Stimulated activated CD8-positive, alpha-beta memory T cell treated with anti-CD3 and anti-CD28 coated beads, Interleukin-12 subunit alpha, Interleukin-12 subunit beta, amount 100 ng/mL, for 1 hour (primary cell): ENCODE data around the gene POLE.

ENCODE experiments used
- DNase-seq: peaks from one replicate; pipeline ENCODE4 v3.0.0-alpha.2; 2020; ENCODE audit warnings: low read depth

Gene POLE, protein sequence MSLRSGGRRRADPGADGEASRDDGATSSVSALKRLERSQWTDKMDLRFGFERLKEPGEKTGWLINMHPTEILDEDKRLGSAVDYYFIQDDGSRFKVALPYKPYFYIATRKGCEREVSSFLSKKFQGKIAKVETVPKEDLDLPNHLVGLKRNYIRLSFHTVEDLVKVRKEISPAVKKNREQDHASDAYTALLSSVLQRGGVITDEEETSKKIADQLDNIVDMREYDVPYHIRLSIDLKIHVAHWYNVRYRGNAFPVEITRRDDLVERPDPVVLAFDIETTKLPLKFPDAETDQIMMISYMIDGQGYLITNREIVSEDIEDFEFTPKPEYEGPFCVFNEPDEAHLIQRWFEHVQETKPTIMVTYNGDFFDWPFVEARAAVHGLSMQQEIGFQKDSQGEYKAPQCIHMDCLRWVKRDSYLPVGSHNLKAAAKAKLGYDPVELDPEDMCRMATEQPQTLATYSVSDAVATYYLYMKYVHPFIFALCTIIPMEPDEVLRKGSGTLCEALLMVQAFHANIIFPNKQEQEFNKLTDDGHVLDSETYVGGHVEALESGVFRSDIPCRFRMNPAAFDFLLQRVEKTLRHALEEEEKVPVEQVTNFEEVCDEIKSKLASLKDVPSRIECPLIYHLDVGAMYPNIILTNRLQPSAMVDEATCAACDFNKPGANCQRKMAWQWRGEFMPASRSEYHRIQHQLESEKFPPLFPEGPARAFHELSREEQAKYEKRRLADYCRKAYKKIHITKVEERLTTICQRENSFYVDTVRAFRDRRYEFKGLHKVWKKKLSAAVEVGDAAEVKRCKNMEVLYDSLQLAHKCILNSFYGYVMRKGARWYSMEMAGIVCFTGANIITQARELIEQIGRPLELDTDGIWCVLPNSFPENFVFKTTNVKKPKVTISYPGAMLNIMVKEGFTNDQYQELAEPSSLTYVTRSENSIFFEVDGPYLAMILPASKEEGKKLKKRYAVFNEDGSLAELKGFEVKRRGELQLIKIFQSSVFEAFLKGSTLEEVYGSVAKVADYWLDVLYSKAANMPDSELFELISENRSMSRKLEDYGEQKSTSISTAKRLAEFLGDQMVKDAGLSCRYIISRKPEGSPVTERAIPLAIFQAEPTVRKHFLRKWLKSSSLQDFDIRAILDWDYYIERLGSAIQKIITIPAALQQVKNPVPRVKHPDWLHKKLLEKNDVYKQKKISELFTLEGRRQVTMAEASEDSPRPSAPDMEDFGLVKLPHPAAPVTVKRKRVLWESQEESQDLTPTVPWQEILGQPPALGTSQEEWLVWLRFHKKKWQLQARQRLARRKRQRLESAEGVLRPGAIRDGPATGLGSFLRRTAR (N-terminal part only)

DNA sequence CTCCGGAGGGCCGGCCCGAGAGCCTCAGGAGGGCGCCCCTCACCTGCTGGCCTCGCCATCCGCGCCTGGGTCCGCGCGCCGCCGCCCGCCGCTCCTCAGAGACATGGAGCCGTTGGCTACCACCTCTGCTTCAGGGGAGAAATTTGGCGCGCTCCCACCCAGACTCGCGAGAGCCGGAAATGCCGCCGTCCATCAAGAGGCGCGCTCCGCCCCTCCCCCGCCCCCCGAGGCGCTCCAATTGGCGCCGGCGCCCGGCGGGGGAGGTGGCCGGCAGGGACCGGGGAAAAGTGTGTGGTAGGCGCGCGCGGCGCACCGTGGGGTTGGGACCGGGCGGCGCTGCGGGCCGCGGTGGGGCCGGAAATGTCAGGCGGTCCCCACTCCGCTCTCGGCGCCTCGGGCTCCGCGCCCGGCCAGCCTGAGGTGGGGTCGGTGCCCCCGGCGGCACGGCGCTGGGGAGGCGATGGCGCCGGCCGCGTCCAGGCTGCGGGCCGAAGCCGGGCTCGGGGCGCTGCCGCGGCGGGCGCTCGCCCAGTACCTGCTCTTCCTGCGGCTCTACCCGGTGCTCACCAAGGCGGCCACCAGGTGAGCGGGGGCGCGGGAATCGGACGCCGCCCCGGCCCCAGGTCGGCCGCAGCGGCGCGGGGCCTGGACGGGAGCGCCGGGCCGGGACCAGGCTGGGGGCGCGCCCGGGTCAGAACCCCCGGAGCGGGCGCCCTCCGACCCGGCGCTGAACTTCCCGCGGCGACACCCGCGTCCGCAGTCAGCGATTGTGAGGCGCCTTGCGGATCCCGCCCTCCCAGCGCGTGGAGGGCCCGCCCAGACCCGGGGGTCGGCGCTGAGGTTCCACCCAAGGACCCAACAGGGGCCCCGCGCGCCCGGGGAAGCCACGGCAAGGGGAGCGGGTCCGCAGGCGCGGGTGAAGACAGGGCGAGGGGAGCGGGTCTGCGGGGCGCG, at the start of gene POLE, which contains the start of gene PXMP2:
Gene POLE (minus strand): TSS at position 132 of the 954 bp plus-strand sequence. CDS start 27 bp downstream, at position 105.
Gene PXMP2 (plus strand): TSS at position 377 of the 954 bp plus-strand sequence. CDS start 84 bp downstream, at position 461.
- DNase-seq, result peak; percentile 89

DNA sequence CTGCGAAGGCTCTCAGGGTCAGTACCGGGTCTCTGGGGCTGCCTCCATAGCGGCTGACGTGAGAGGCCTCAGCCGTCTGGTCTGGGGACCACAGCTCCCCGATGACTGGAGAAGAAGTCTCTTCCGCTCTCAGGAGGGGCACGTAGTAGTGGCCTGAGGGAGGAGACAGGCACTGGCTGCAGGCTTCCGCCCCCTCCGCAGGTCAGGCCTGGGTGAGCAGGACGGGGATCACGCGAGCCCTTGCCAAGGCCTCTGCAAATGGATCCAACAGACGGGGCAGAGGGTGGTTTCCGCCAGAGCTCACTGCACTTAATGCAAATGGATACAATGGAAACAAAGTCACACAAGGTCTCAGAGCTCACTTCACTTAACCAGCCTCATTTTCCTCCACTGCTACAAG, 49.8 kb upstream of the POLE start:
- no peak for DNase-seq

DNA sequence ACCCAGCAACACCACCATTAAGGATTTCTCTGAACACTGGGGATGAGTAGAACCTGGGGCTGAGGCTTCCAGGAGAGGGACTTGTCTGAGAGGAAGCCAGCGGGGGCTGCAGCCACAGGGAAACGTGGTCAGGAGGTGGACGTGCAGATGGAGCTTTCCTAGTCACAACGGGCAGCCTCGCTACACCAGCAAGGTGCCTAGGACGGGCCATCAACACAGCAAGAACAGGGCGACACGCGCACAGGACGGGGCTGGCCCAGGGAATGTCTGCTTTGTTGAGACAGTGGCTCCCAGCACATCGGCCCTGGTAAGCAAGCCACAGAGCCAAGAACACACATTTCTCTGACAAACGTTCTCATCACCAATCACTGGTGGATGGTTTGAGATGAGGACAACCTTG, 49.2 kb upstream of the POLE start:
- DNase-seq, result no peak

DNA sequence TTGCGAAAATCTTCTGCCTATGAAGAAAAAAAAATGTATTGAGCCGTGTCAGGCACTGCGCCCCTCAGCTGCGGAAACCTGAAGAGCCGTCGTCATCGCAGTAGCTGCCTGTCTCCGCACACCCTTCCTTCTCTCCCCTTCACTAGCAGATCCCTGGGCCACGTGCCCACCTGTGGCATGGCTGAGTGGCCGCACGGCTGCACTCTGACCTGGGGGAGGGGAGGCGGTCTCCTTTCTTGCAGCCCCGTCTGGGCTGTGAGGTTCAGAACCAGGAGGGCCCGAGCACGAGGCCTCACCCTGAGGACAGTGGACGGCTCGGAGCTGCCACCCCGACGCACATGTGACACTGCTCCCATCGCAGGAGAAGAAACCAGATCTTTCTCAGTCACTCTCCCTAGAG, 48.4 kb upstream of the POLE start:
- DNase-seq, result no peak

DNA sequence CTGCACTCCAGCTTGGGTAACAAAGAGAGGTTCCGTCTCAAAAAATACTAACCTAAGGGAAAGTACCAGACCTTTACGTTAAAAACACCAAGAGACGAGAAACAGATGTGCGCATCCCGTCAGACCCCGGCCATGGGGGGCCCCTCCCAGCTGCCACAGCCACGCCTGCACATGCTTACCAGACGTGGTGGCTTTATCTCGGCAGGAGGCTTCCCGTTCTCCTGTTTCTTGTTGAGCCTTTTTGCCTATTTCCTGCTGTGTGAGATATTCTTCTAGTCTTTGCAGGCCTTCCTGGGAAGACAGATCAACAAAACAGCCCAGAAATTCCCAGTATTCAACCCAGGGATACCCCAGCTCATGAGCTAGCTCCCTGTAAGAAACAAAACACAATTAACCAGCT, 47.1 kb upstream of the POLE start:
- no peak for DNase-seq

DNA sequence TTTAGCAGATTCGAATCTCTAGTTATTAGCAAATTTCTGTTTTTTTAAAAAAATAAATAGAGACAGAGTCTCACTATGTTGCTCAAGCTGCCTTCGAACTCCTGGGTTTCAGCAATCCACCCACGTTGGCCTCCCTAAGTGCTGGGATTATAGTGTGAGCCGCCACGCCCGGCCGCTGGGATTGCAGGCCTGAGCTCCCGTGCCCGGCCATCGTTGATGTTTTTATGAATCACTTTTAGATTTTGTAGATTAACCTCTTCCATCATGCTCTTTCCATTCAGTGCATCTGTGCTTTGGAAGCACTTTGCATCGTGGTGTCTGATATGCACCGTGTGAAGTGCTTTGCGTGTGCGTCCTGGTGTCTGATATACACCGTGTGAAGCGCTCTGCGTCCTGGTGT, 44.4 kb upstream of the POLE start:
- DNase-seq, result no peak

DNA sequence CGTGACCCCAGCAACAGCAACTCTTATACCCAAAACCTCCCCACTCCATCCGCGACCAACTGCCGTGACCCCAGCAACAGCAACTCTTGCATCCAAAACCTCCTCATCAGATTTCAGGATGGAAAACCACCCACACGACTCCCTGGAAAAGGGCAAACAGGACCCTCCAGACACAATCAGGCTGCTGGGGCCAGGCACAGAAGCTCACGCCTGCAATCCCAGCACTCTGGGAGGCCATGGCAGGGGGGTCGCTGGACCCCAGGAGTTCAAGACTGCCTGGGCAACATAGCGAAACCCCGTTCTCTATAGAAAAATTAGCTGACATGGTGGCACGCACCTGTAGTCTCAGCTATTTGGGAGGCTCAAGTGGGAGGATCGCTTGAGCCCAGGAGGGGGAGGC, 43.2 kb upstream of the POLE start:
- DNase-seq, result no peak

DNA sequence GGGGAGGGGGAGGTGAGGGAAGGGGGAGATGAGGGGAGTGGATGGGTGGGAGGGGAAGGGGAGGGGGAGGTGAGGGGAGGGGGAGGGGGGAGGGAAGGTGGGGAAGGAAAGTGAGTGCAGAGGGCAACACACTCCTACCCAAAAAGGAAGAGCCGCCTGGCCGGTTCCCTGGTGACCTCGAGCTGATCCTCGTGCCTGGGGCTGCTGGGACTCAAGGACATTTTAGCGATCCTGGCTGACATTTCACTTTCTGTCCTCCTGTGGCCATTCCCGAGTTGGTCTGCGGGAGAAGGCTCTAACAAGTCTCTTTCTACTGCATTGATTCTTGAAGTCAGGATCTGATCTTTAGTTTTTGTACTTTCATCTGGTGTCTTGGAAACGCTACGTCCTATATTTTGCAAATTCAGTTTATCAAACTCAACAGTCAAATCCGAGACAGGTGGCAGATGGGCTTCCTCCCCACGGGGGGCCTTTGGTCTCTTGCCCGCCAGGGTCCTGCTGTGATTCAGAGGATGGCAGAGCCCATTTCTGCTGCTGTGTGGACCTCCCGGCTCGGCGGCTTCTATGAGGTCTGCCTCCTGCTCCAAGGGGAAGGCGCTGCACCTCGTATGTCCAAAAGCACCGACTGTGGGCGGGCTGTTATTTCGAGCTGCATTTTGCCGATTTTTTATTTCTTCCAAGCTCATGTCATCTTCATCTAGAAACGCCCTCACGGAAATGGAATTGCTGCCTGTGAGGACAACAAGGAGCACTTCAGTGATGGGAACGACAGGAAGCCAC, 42.6 kb upstream of the POLE start:
- no peak for DNase-seq

DNA sequence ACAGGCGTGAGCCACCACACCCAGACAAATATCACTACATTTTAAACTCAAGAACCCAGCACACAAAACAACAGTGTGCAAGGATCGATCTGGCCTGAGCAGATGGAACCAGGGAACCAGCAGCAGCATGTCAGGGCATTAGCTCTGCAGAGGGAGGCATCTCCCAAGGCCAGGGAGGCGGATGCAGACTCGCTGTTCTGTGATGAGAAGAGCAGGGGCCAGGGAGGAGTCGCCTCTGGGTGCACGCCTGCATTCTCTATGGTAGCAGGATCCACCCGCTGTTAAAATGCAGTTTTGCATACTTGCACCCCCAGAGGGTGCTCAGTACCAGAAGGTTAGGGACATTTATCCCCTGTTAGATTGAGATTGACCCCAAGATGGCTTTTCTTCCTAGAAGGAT, 41.4 kb upstream of the POLE start:
- no peak for DNase-seq

DNA sequence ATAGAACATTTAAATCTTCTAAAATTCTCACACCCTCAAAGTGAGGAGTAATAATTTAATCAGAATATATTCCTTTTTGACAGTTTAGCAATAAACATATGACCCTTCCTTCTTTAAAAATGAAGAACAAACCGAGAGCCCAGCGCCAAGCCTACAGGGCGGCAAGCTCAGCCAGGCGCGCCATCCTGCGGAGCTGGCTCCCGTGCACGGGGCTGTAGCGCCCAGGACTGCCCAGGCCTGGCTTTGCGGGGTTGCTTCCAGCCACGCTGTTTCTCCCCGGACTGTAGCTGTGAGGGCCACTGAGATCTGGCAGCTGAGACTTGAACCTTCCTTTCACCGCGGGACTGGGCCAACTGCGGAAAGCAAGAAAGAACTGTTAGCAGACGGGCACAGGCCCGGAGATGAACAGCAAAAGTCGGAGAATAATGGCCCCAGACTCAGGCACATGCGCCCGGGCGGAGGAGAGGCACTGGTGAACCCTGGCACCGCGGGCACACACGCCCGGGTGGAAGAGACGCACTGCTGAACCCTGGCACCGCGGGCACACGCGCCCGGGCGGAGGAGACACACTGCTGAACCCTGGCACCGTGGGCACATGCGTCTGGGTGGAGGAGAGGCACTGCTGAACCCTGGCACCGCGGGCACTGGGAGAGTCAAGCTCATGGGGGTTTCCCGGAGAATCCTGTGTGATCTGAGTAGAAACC, 40.1 kb upstream of the POLE start:
- no peak for DNase-seq

DNA sequence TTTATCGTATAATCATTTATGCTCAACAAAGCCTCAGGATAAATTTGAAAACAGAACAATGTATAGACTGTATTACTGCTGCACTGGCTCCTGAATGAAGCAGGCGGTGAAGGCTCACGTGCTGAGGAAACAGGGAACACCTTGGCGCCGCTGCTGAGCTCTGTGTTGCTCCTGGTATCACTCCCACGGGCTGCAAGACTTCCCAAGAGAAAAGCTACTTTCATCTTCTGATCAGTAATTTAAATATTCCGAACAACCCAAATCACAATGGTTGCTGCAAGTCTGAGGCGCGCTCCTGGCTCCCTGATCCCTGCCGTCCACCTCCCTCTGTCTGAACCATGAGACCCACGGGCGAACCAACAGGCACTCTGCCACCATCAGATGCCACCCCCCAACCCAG, 39.2 kb upstream of the POLE start:
- no peak for DNase-seq

DNA sequence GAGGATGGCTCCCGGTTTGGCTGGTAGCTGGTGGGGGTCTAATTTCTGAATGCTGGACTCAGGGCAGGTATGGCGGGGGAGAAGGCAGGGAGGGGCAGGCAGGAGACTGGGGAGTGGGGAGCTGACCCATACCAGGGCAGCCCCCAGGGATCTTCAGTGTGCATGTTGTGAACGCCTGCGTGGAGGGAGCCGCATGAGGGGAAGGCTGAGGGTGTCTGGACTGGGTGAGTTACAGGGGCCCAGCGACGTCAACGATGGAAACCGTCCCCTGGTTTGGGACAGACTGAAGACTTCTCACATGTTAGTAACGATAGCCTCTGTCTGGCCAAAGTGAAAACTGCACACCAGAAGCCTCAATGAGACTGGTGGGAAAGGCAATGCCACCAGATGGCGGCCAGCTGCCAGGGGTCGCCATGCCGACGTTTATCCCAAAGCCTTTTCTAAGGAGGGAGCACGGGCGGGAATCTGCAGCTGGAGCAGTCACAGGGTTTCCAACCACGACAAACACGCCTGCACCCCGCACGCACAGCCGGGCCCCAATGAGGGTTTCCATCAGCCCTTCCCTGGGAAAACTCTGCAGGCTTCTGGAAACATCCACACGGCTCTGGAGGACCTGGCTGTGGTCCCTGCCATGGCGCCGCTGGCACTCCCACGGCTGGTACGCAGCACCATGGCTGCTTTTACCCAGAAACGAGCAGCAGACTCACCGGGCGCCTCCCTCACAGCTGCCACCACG, 37.5 kb upstream of the POLE start:
- no peak for DNase-seq

DNA sequence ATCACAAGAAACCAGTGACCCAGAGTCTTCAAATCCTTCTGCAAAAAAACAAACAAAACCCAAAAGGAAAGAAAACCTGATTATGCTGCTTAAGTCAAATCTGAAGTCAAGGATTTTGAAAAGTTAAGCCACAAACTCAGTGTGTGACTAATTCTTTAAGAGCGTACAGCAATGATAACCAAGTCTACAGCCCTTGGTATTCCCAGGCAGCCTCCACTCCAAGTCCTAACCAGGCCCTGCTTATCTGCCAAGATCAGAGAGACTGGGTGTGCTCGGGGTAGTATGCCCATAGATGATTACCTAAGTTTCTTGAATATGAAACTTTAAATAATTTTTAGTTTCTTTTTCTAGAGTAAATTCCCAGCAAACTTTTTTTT, 36.6 kb upstream of the POLE start:
- DNase-seq, result no peak

DNA sequence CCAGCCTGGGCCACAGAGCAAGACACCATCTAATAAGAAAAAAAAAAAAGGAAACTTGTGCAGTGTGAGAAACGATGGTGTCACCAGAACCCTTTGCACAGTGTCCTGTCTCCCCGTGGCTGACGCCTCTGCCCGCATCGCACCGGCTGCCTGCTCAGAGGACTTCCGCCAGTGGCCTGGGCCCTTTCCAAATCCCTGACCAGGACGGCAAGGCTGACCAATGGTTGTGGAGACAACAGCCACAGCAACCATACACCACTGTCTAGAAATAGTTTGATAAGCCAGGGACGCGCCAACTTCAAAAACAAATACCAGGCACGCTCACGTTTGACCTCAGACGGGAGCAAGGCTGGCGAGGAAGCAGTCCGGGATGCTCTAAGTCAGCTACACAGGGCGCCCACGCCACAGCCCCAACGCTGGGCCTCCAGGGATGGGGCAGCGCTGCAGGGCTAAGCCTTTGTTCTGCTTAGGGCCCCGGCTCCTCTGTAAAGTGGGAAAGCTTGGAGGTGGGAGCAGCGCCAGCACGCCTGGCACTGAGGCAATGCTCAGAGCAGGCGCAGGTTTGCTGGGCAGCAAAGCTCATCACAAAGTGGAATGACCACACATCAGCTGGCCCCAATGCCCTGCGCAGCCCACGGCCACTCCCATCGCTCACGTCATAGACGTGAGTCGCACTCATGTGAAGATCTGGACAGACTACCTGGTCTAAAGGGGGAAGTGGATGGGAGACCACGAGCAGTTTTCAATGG, 36.0 kb upstream of the POLE start:
- DNase-seq, result no peak

DNA sequence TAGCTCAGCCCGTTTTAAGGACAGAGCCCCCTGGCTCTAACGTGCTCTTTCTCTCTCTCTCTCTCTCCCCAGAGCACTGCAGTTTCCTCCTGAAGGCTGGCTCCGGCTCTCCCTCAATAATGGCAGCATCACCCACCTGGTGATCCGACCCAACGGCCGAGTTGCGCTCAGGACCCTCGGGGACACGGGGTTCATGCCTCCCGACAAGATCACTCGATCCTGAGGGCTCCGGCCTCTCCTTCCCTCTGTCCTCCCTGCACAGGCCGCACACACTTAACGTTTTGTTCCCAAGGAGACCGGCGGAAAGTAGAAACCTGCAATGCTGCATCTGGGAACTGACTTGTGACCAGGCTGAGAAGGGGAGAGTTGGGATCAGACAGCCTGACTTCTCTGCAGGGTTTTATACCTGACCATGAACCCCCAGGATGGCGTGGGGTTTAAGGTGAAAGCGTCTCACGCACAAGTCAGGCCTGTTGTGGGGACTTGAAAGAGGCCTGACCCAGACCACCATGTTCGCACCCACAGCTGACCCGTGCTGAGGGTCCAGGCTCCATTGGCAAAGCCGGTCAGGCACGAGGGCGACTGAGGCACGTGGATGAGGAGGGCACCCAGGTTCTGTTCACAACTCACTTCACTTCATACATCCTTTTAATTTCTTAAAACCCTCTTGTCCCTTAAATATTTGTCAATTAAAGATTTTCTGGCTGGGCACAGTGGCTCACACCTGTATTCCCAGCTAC, 33.6 kb upstream of the POLE start:
- DNase-seq, result no peak

DNA sequence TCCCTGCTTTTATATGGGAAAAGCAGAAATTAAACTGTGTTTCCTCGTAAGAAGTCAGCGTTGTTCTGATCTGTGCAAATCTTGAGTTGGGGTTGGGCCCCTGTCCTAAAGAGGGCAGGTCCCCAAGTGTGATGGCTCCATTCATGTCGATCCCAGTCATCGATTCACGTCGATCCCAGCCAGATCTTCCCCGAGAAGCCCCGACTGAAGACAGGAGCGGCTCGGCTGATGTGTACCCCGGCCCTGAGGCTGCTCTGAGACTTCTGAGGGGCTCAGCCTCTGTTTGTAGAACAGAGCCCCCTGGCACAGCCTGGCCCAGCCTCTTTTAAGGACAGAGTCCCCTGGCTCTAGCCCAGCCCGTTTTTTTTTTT, 32.8 kb upstream of the POLE start:
- no peak for DNase-seq

DNA sequence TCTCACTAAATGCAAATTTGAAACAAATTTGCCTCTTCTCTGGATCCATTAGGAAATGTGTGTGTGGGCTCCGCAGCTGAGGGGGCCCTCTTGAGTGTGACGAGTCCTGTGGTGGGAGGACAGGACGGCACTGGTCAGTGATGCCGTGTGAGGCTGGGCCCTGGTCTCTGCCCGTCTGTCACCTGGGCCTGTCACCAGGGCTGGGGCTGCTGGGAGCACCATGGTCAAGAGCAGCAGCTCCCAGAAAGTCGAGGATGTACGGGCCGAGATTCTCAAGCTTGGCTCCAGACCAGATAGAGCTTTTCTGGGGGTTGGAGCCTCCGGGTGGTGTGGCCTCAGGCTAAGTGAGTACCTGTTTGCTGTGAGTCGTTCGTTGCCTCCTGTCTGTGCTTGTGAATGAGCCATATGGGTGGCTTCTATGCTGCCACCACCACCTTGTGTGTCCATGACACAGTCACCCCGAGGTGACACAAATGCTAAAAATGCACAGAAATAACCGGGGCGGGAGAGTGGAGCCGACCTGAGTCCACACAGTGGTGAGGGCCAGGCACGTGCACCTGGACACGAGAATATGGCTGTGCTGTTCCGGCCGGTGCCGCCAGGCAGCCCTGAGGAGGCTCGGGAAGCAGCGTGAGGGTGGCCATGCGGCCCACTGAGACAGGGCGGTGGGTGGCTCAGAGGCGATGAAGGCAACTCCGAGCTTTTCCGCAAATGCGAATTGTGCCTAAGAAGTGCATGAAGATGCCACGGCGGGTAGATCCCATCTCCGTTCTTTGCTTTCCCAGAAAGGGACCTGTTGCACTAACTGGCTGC, 32.2 kb upstream of the POLE start:
- DNase-seq, result no peak
